ENCODE measurements around the gene TIPIN.

TIPIN gene

DNA sequence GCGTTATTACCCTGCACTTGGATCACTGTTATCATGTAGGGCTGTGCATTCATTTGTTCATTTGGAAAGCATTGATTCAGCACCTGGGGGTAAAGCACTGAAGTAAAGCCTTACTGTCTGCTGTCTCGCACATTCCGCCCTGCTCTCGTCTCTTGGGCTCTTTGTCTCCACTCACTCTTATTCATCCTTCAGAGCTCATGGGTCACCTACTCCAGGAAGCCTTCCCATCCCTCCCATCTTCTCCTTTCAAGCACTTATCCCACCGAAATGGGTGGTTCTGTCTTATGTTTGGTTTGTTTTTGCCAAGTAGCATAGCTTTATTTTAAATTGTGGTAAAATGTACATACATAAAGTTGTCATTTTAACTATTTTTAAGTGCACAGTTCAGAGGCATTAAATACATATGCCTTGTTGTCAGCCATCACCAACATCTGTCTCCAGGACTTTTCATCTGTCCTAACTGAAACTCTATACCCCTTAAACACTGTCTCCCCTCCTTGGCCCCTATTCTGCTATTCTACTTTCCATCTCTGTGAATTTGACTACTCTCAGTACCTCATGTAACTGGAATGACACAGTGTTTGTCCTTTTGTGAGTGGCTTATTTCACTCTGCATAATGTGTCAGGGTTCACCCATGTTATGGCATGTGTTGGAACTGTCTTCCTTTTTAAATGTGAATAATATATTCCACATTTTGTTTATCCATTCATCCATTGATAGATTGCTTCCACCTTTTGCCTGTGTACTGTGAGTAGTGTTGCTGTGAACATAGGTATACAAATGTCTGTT, 53.8 kb downstream of the TIPIN start:
- no peak for DNase-seq (ENCODE audit: low read depth)

DNA sequence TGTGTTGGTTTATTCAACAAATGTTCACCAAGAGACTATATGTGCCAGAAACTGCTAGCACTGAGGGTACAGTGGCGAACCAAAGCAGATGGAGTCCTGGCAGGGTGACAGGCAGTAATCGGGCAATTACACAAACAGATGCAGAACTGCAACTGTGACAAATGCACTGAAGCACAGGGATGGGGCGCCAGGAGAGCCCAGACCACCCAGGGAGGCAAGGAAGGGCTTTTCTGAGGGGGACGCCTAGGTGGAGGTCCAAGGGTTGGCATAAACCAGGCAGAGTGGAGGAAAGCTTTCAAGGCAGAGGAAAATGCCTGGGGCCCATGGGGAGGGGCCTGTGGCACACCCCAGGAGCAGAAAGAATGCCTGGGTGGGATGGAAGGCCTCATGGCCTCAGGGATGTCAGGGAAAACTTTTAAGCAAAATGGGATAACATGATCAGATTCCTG, 57.7 kb downstream of the TIPIN start:
- DNase-seq (ENCODE audit: low read depth) = no peak

DNA sequence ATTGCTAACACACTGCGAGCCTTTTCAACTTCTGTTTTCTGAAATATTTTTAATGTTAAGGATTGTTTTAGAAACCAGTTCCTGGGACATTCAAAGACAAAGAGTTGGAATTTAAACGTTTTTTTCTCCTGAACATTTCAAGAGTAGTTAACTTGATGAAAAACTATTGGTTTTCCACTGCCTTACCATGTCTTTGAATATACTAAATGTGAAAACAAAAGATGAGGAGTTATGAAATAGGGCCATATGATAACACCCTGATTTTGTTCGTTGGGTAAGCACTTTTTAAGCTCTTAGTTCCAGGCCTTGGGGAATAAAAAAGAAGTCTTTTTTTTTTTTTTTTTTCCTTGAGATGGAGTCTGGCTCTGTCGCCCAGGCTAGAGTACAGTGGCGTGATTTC, 60.3 kb downstream of the TIPIN start:
- DNase-seq (ENCODE audit: low read depth) = no peak

DNA sequence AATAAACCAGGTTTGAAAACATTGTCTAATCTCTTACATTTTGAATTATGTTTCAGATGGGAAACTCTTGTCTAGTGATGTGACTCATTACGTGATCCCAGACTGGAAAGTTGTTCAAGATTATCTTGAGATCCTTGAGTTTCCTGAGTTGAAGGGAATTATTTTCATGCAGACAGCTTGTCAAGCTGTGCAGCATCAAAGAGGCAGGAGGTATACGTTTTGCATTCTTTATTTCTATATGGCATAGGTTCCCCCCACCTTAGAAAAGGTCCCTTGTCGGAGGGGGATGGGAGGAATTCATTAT, 61.6 kb downstream of the TIPIN start:
- no peak for DNase-seq (ENCODE audit: low read depth)

DNA sequence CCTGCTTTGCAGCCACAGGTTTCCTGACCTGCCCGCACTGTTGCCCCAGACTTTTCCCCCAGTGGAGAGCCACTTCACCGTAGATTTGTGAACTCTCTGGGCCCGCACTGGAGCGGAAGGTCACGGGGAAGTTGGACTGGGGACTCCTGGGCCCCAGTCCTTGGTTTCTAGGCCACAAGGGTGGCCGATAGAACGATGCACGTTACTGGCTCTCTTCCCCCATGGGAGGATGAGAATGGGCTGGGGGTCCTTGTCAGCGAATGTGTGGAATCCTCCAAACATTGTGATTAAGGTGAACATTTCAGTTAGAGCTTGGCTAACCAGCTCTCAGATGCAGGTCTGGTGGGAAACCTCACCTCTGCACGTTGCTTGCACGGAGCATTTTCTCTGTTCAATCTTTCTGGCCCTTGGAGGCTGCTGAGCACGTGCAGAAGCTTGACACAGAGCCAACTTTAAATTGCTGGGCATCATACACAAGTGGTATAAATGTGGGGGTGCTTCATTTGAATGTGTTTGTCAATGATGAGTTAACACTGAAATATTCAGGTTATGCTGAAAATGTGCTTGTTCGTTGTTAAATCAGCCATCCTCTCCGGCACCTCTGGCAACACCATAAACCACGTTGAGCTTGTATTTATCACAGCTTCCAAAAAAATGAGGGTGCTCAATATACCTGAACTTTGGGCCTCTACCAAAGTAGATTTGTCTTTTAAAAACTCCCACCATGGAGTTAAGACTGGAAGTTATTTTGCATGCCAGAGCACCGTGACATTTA, 62.1 kb downstream of the TIPIN start:
- DNase-seq (ENCODE audit: low read depth) = peak; percentile 2

DNA sequence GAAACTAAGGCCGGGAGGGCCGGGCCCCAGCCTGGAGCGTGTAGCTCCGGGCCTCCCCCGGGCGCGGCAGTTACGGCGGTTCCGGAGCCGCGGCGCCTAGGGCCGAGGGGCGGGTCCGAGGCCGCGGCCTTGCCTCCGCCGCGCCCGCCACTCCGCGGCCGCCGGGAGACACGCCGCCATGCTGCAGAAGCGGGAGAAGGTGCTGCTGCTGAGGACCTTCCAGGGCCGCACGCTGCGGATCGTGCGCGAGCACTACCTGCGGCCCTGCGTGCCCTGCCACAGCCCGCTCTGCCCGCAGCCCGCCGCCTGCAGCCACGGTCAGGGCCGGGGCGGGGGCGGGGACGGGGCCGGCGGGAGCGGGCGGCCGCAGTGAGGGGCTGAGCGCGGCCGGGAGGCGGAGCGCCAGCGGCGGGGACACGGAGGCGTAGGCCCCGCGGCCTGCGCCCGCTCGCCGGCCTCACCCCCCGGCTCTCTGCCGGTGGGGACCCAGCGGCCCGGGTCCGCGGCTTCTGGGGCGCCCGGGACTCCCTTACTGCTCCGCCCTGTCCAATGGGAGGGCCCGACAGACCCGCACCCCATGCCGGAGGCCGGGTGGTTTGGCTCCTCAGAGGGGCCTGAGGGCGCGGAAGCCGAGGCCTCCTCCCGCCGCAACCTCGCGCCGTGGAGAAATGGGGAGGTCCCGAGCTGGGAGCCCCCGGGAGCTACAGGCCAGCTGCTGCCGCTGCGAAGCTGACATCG, 62.9 kb downstream of the TIPIN start, which contains the start of gene DIS3L:
Gene DIS3L (plus strand): TSS at position 150 of the 738 bp plus-strand sequence. CDS start 29 bp downstream, at position 179.
- DNase-seq (ENCODE audit: low read depth) = peak; percentile 47

DNA sequence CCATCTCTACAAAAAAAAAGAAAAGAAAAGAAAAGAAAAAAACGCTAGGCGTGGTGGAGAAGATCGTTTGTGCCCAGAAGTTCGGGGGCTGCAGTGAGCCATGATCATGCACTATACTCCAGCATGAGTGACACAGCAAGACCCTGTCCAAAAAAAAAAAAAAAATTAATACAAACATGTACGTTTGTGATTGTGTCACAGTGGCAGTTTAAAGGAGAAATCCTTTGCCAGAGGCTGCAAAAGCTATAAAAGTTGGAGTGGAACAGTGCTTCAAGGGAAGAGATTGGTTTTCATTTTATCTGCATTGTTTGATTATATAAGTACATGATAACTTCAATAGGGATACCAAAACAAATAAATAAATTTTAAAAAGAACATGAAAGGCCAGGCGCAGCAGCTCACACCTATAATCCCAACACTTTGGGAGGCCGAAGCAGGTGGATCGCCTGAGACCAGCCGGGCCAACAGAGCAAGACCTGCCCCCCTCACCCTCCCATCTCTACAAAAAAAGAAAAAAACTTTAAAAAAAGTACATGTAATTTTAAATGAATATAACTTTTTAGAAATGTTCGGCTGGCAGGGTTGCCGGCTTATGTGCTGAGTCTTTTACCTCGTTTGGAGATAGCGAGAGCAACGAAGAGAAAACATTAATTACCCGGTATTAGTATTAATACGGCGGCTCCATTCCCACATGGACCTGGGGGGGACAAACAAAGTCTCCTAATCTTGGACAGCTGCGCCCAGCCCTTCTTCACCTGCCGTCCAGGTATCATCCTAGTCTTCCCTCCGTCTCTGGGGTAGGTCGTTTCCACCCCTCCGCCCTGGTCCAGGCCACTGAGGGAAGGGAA, 63.7 kb downstream of the TIPIN start:
- no peak for DNase-seq (ENCODE audit: low read depth)

DNA sequence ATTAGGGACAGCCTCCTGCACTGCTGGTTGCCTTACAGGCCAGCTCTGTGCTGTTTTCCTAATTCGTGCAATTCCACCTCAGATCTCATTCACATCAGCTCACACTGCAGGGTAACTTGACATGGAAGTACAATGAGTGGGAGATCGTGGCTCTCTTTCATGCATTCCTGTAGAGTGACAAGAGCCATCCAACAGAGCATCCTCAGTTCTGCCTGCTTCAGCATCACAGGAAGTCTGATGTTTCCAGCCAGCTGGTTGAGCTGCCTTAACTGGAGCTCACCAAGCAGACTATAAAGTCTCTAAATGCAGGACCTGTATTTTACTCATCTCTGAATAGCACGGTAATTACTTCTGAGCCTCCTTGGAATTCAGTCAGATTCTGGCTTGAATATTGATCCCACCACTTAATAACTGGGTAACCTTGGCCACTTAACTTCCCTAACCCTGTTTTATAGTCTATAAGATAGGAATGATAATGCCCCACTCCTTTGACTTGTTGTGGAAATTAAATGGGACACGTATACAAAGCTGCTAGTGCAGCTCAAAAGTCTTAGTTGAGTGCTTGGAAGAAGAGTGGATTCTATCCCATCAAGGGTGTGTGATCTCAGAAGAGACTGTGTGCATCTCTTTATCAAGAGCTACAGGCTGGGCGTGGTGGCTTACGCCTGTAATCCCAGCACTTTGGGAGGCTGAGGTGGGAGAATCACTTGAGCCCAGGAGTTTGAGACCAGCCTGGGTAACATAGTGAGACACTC, 64.5 kb downstream of the TIPIN start:
- no peak for DNase-seq (ENCODE audit: low read depth)

DNA sequence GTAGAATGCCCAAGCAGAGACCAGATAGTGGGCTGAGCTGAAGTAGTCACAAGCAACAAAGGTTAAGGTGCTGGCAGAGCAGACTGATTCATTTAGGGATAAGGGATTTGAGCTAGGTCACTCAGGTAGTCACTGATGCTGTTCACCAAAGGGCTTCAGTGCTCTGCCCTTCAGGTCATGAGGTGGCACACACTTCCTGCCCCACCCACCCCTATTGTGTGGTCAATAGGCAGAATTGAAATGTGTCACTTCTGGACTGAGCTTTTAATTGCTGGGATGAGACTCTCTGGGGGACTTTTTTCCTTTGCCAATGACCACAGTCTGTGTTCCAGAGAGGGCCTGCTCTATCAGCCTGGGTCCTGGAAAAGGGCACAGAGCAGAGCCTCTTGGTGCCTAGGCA, 66.0 kb downstream of the TIPIN start:
- DNase-seq (ENCODE audit: low read depth) = no peak

DNA sequence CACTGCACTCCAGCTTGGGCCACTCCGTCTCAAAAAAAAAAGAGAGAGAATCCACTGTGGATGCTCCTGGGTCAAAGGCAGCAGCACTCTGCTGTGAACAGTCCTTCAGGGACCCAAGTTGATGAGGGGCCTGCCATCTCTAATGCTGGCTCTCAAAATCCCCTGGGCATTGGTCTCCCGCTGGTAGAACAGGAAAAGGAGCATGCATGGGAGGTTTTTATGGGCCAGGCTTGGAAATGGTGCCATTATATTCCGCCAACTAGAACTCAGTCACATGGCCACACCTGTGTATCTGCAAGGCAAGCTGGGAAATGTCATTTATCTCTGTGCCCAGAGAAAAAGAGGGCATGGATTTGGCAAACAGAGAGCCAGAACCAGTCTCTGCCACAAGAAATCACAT, 66.5 kb downstream of the TIPIN start:
- no peak for DNase-seq (ENCODE audit: low read depth)

DNA sequence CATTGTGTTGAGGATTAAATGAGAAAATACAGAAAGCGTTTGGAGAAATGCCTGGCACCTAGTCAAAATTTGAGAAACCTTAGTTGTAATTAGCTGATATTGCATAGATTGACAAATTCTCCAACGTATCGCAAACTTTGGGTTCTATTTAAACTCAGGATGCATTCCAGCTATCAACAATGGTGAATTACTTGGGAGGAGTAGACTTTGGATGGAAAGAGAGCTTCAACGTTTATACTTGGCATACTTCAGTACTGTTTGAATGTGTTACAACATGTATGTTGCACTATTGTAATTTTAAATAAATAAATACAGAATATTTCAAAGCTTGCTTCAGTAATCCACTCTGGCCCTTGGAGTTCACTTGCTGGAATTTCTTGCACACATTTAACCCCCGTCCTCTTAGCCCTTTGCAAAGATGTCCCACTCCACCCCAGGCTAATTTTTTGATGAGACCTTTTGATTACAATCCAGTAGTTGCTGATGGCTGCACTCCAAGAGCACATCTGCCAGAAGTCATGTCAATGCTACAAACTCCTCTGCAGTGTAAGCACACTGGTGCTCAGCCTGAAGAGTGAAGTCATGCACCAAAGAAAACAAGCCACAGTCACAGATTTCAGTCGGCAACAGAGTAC, 67.8 kb downstream of the TIPIN start:
- DNase-seq (ENCODE audit: low read depth) = no peak

DNA sequence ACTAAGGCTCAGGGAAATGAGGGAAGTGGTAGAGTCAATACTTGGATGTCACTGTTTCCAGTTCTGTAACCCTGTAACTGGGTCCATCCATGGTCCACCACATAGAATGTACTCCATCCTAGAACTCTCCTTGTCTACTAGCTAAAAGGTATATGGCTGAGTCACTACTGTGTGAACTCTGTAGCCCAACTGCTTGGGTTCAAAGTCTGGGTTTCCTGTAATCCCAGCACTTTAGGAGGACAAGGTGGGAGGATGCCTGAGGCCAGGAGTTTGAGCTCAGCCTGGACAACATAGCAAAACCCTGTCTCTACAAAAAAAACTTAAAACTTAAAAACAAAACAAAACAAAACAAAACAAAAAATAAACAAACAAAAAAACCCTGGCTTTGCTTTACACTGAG, 68.4 kb downstream of the TIPIN start:
- DNase-seq (ENCODE audit: low read depth) = no peak

DNA sequence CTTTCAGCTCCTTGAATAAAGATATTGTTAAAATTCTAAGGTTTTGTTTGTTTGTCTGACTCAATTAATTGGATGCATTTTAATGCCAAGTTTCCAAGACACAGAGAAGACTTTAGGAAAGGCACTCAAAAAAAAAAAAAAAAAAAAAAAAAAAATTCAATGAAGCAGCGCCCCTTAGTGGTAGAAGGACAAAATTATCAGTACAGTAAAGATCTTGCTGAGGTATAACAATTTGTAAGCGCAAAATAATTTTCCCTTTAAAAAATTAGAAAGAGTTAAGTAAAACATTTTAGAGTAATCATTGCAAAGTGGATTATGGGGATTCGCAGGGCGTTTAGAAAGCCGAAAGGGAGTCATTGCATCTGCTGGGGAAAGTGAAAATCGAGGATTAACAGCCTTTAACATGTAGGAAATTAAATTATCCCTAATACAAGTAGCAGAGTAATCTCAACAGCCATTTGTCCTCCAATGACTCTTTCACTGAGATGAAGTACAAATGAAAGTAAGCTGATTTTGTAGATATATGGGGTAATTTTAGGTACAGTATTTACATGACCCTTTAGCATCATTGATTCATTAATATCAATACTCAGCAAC, 68.9 kb downstream of the TIPIN start:
- no peak for DNase-seq (ENCODE audit: low read depth)

Measured in CMK (cell line).